A673 (cell line): ENCODE data around the gene EDN1.

ENCODE experiments used
- CTCF ChIP-seq: fragments of 300-800, 200-600 bp; sonication (generic); conservative IDR thresholded peaks from 2 replicates; pipeline ENCODE4 v1.5.1; 2017; ENCODE audit warnings: low read depth, mild to moderate bottlenecking, antibody characterized with exemption, low read length, moderate library complexity, mixed read lengths
- EZH2 ChIP-seq: fragments of 200-600 bp; sonication (generic); IDR thresholded peaks from 2 replicates; pipeline ENCODE4 v1.6.1; 2017; ENCODE audit warnings: borderline replicate concordance, low read depth, mild to moderate bottlenecking, mixed read lengths, antibody characterized with exemption, low read length; ENCODE audit not compliant: poor library complexity, severe bottlenecking

DNA sequence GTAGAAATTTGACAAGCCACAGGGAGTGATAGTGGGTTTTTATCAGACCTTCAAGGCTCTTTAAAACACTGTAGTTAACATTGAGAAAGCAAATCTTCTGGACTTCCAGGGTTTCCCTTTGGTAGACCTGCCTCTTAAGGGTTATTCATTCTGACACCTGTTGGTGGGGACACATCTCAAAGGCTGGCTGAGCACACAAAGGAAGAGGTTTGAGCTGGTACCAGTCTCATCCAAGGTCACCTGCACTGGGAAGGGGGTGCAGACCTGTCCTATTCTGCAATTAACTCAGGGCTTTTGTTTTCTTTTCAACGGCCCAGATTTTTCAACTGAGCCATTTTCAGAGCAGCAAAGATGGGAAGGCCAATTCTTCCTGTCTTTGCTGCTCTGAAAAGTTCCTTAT lies 45.6 kb downstream of the EDN1 start:
- no peak for TF ChIP-seq CTCF
- TF ChIP-seq EZH2, result no peak
